A549 (cell line): ENCODE results near the gene SMURF1.

Source experiments
- CHD2 ChIP-seq: fragments of 150-350 bp; IDR thresholded peaks from 2 replicates; pipeline ENCODE4 v1.6.1; 2014; ENCODE audit warnings: low read length; ENCODE audit not compliant: partially characterized antibody
- CHD4 ChIP-seq: fragments of 200-600 bp; sonication (generic); IDR thresholded peaks from 2 replicates; pipeline ENCODE4 v1.6.1; 2016; ENCODE audit warnings: antibody characterized with exemption, mild to moderate bottlenecking, borderline replicate concordance
- CTCF ChIP-seq: fragments of >200 bp; sonication (Bioruptor Twin); formaldehyde crosslinking; IDR thresholded peaks from 3 replicates; pipeline ENCODE4 v1.5.1; 2016
- MAX ChIP-seq: IDR thresholded peaks from 2 replicates; pipeline ENCODE4 v1.6.1; 2012
- POLR2A ChIP-seq: IDR thresholded peaks from 2 replicates; pipeline ENCODE4 v1.6.1; 2012; ENCODE audit warnings: mild to moderate bottlenecking, low read length
- POLR2AphosphoS2 ChIP-seq: conservative IDR thresholded peaks from 2 replicates; pipeline ENCODE4 v1.6.1; 2012; ENCODE audit warnings: low read length, improper control_type of control experiment, inconsistent platforms
- SMC3 ChIP-seq: fragments of >200 bp; sonication (Bioruptor Twin); formaldehyde crosslinking; IDR thresholded peaks from 3 replicates; pipeline ENCODE4 v1.6.1; 2018; ENCODE audit warnings: inconsistent platforms

- TF ChIP-seq CHD2 (no peak), CTCF (no peak), POLR2AphosphoS2 (no peak), POLR2A (no peak), MAX (no peak), SMC3 (no peak), CHD4 (no peak)
These were observed 149.6 kb downstream of the SMURF1 start for GRCh38 chr7:98994046-98994944.
